Thymus (tissue), 11 donors: ENCODE data around the gene LMOD2. TPM values are rescaled to one million over a fixed set of nuclear protein-coding genes. Genes with fewer than 3 reads are reported as not detected.

Experiments
- DNase-seq, 9 donors: peaks; one replicate each; pipeline ENCODE4 v3.0.0-alpha.2; 2013; ENCODE audit warnings: low spot score in 9 of 9, low read depth in 6 of 9, missing footprints in 1 of 9
- H3K27ac ChIP-seq, 2 donors: one replicate each; pipeline ENCODE4 v1.5.1; 2013; ENCODE audit warnings: control low read depth in 1 of 2, low read depth in 1 of 2, low read length in 1 of 2, mild to moderate bottlenecking in 1 of 2, moderate library complexity in 1 of 2
- H3K27me3 ChIP-seq, 2 donors: one replicate each; pipeline ENCODE4 v1.5.1; 2013; ENCODE audit warnings: low read length in 1 of 2; ENCODE audit not compliant: control insufficient read depth in 2 of 2, insufficient read depth in 1 of 2
- H3K36me3 ChIP-seq, 2 donors: one replicate each; pipeline ENCODE4 v1.5.1; 2013; ENCODE audit warnings: low read length in 1 of 2, mild to moderate bottlenecking in 1 of 2, moderate library complexity in 1 of 2; ENCODE audit not compliant: control insufficient read depth in 2 of 2, insufficient read depth in 2 of 2
- H3K4me1 ChIP-seq, 2 donors: one replicate each; pipeline ENCODE4 v1.5.1; 2013; ENCODE audit warnings: low read length in 2 of 2; ENCODE audit not compliant: control insufficient read depth in 2 of 2, insufficient read depth in 2 of 2
- H3K4me3 ChIP-seq, 2 donors: one replicate each; pipeline ENCODE4 v1.5.1; 2013; ENCODE audit warnings: low read length in 2 of 2, control low read depth in 1 of 2, mild to moderate bottlenecking in 1 of 2
- H3K9me3 ChIP-seq, 2 donors: one replicate each; pipeline ENCODE4 v1.5.1; 2013; ENCODE audit warnings: low read length in 1 of 2, mild to moderate bottlenecking in 1 of 2; ENCODE audit not compliant: control insufficient read depth in 2 of 2, insufficient read depth in 1 of 2
- WGBS: extraction: QIAGEN DNeasy Blood & Tissue Kit; methylation state at CpG from one replicate; pipeline ENCODE4 v1.1.7; 2013; 5-methylcytosine and 5-hydroxymethylcytosine counted together
- polyA plus RNA-seq: library from polyadenylated mRNA; stranded (reverse); fragments of 200-250 nt; gene quantifications from one replicate; pipeline ENCODE4 v1.2.3, GENCODE V29; 2013
- total RNA-seq: library from RNA; stranded (reverse); fragments of 120-200 nt; gene quantifications from one replicate; pipeline ENCODE4 v1.2.4, GENCODE V29; 2013
- donor health status: healthy.

The LMOD2 gene
- total and polyA plus RNA-seq, 2 donors, result 0.05 to 0.23 TPM

DNA sequence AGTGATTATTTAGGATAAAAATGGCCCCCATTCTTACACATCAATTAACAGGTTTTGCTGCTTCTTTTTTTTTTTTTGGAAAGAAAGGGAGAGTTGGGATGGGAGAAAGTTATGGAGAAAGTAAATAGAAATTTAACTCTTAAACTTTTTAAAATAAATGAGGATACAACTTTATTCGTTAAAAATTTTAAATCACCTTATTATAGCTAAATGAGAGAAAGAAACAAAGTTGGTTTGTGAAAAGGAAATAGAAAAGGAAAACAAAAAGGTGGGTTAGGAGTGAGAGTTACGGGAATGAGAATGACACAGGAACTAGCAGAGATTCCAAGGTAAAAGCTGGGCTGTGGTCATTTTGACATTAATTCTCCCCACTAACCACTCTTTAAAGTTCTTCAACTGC lies 34.9 kb downstream of the LMOD2 start:
- no peaks in the 10 kb centered on the region for H3K27me3 ChIP-seq
- DNase-seq, result no peak
- peaks cover 13 to 49% of the 10 kb centered on the region in 2 donors for H3K36me3 ChIP-seq

DNA sequence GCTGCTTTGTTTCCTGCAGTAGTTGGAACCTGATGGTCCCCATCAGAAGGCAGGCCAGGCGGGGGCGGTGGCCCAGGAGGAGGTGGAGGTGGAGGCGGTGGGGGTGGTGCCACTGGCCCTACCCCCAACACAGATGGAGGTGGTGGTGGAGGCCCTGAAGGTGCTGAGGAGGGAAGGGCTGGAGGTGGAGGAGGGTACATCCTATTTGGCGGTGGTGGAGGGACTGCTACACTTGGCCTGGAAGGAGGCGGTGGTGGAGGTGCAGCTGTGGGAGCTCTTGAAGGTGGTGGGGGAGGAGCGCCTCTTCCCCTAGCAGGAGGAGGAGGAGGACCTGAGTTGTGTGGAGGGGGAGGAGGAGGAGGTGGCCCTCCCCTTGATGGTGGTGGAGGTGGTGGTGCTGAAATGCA lies 36.8 kb downstream of the LMOD2 start:
- Histone ChIP-seq H3K4me1 (peaks cover 0 to 5% of the 10 kb centered on the region in 2 donors), H3K4me3 (no peak overlapping the region), H3K9me3 (no peaks in the 10 kb centered on the region), H3K36me3 (peaks cover 14 to 48% of the 10 kb centered on the region in 2 donors), H3K27me3 (no peaks in the 10 kb centered on the region), H3K27ac (no peak overlapping the region)
- DNase-seq, result peak in 6 of 9 donors; percentile 17 to 61 (median 34)
- WGBS, result 85% methylated on average over 6 of the region's 6 CpGs

More for the DNA sequence above, 34.9 kb downstream of the LMOD2 start:
- H3K27ac ChIP-seq, result no peak overlapping the region
- H3K4me1 ChIP-seq, result peaks cover 0 to 5% of the 10 kb centered on the region in 2 donors
- H3K9me3 ChIP-seq, result no peaks in the 10 kb centered on the region
- H3K4me3 ChIP-seq, result no peak overlapping the region
- WGBS, result 100% methylated on average over 2 of the region's 2 CpGs

DNA sequence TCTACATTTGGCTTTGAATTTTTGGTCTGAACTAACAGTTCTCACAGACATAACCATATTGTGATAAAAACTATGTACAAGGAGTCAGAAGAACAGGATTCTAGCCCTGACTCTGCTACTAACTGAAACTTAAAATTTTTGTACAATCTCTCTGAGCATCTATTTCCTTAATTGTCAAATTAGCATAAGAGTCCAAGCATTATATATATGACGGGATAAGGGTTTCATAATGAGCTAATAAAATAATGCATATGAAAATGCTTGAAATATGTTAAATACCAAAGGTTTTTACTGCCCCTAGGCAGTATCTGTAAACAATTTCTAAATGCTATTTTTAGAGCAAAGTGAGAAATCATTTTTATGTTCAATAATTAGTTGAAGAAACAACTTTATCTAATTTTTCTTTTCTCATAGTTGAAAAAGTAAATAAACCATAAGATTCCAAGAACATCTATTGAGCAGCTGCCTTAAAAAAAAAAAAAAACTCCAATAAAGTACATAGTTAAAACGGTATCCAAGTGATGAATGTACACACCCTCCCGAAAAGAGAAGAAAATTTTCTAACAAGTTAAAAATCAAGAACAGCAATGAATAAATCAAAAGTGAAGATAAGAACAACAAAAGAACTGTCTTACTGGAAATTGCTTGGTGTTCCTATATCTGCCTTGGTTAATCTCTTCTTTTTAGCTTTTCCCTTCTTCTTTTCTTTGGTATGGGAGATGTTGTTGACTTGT lies 40.4 kb downstream of the LMOD2 start:
- no peak overlapping the region for H3K27ac ChIP-seq
- no peak overlapping the region for H3K4me3 ChIP-seq
- over 99% methylated on average over 3 of the region's 3 CpGs for WGBS
- no peaks in the 10 kb centered on the region for H3K27me3 ChIP-seq
- no peak for DNase-seq
- H3K4me1 ChIP-seq, result peaks cover 0 to 5% of the 10 kb centered on the region in 2 donors
- peaks cover 14 to 25% of the 10 kb centered on the region in 2 donors for H3K36me3 ChIP-seq
- H3K9me3 ChIP-seq, result no peaks in the 10 kb centered on the region

DNA sequence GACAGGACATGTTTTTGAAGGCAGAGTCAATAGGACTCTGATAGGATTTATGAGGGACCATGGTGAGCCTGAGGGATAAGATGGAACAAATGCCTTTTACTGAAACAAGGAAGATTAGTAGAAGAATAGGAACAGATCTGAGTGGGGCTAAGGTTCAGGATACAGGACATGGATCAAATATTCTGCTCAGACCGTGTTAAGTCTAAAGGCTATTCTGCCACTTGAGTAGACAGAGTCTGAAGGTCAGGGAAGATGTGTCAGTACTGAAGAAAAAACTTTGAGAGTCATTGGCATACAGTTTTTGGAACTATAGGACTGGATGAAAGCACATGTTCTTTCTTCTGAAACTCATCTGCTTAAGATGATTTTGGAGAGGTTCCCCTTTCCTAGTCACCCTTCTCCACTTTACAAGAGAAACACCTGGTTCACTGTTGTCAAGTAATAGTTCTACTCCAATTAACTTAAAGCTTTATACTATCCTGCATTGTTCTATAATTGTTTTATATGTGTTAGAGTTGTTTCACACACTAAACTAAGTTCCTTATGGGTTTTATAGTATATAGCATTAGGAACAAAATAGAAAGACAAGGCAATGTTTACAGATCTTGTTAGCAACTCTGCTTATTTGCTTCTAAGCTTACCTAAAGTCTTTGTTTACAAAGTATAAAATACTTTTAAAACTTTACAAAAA lies 49.7 kb downstream of the LMOD2 start:
- Histone ChIP-seq H3K4me1 (no peaks in the 10 kb centered on the region), H3K27ac (no peak overlapping the region), H3K36me3 (peaks cover 14 to 18% of the 10 kb centered on the region in 2 donors), H3K9me3 (no peaks in the 10 kb centered on the region), H3K4me3 (no peak overlapping the region), H3K27me3 (no peaks in the 10 kb centered on the region)
- 98% methylated on average over 1 of the region's 1 CpG for WGBS
- DNase-seq, result no peak

DNA sequence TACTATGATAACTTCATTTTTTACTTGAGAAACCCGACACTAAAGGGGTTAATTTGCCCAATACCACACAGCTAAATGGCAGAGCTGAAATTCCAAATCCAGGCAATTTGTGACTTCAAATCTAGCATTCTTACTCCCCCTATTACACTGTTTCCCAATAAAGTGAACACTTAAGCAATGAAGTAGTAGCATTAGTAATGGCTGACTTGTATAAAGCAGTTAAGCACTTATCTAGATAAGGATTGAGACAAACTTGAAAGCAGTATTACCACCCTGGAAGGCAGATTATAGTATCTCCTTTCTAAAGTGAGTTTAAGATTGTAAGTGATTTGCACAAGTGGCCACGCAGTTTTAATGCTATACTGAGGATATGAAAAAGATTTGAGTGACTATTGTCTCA lies 53.9 kb downstream of the LMOD2 start:
- H3K36me3 ChIP-seq, result peaks cover 14 to 18% of the 10 kb centered on the region in 2 donors
- DNase-seq, result no peak
- H3K27ac ChIP-seq, result no peak overlapping the region
- no peaks in the 10 kb centered on the region for H3K9me3 ChIP-seq
- peaks cover 0 to 3% of the 10 kb centered on the region in 2 donors for H3K4me1 ChIP-seq
- H3K27me3 ChIP-seq, result no peaks in the 10 kb centered on the region
- 71% methylated on average over 2 of the region's 2 CpGs for WGBS
- no peak overlapping the region for H3K4me3 ChIP-seq

DNA sequence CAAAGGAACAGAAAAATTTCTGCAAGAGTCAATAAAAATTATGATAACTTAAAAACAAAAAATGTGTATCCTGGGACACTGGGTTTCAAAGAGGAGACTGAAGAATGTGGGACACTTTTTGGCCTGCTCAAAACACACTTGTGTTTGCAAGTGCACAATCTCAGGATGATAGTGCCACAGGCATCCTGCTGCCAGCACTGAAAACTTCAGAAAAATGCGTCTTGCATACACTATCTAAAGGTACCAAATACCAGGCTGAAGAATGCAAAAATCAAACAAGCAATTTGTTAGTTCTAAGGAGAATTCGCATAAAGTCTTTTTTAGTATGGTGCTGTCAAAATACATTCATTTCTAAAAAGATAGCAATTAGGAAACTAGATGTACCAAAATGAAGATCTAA lies 55.0 kb downstream of the LMOD2 start:
- H3K27me3 ChIP-seq, result no peaks in the 10 kb centered on the region
- H3K9me3 ChIP-seq, result no peaks in the 10 kb centered on the region
- H3K4me1 ChIP-seq, result peaks cover 0 to 6% of the 10 kb centered on the region in 2 donors
- peaks cover 6 to 13% of the 10 kb centered on the region in 2 donors for H3K36me3 ChIP-seq
- no peak overlapping the region for H3K4me3 ChIP-seq
- 97% methylated on average over 2 of the region's 2 CpGs for WGBS
- H3K27ac ChIP-seq, result no peak overlapping the region
- no peak for DNase-seq

DNA sequence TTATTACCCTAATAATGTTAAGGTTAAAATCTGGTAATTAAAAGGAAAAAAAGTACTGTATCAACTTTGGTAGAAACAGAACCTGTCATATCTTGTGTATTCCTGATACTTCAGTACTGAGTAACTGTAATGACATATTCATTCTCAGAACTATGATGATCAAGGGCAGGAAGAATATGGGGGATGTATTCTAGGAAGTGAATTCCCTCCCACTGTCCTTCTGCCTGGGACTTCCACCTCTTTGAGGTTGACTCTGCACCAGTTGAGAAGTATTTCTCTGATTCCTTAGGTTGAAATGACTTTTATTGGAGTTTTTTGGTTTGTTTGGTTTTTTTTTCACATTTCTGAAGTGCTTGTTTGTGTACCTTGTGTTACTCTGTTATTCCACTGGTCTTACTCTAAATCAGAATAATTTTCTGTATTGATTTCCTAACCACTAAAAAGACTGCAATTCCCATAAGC lies 56.2 kb downstream of the LMOD2 start:
- DNase-seq, result no peak
- H3K27ac ChIP-seq, result no peak overlapping the region
- no peak overlapping the region for H3K4me3 ChIP-seq
- peaks cover 0 to 6% of the 10 kb centered on the region in 2 donors for H3K4me1 ChIP-seq
- H3K9me3 ChIP-seq, result no peaks in the 10 kb centered on the region
- no peaks in the 10 kb centered on the region for H3K27me3 ChIP-seq
- peaks cover 6 to 9% of the 10 kb centered on the region in 2 donors for H3K36me3 ChIP-seq

DNA sequence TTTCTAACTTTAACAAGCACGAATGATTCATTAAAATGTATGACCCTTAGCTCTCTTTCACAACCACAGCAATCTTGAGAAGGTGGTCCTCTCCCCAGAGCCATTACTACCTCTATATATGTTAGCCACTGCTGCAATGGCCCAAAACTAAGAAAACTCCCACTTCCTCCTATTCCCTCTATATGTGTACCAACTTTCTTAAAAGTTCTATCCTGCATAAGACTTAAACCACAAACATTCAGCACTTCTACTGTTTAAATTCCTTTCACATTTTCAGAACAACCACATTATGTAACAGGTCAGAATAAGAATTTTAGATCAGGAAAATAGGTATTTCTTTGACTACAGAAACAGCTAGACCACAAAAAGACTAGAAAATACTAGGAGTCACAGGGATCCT lies 57.0 kb downstream of the LMOD2 start:
- WGBS, result 64% methylated on average over 1 of the region's 1 CpG
- Histone ChIP-seq H3K4me1 (peaks cover 0 to 6% of the 10 kb centered on the region in 2 donors), H3K27ac (no peak overlapping the region)

More for the DNA sequence above, 57.0 kb downstream of the LMOD2 start:
- Histone ChIP-seq H3K36me3 (peaks cover 5 to 8% of the 10 kb centered on the region in 2 donors), H3K9me3 (no peaks in the 10 kb centered on the region), H3K27me3 (no peaks in the 10 kb centered on the region), H3K4me3 (no peak overlapping the region)
- DNase-seq, result no peak
